Measurements from ENCODE around the gene SAMMSON. TPM values are rescaled to one million over a fixed set of nuclear protein-coding genes. Genes with fewer than 3 reads are reported as not detected.
A peak's percentile ranks its signal among the peaks of the same experiment; 100 is the strongest.

SAMMSON gene
- total RNA-seq, 1 donor, result not detected

- no peak overlapping the region for H3K4me3 ChIP-seq (ENCODE audit: low read depth, low read length)
- TF ChIP-seq CTCF (IDR thresholded peaks at IDR 0.05; ENCODE audit: insufficient read depth, low read length), result no peak
- DNase-seq (ENCODE audit: low read depth), result no peak
Measured at GRCh38 chr3:70076396-70076795, 76.9 kb downstream of the SAMMSON start.

GRCh38 chr3:70078778-70079177, 79.2 kb downstream of the SAMMSON start:
- no peak for TF ChIP-seq CTCF (IDR thresholded peaks at IDR 0.05; ENCODE audit: insufficient read depth, low read length)
- no peak overlapping the region for H3K4me3 ChIP-seq (ENCODE audit: low read depth, low read length)
- no peak for DNase-seq (ENCODE audit: low read depth)

- DNase-seq (ENCODE audit: low read depth), result no peak
- H3K4me3 ChIP-seq (ENCODE audit: low read depth, low read length), result no peak overlapping the region
Measured at GRCh38 chr3:70085613-70086012, 86.1 kb downstream of the SAMMSON start.

GRCh38 chr3:70086336-70086735, 86.8 kb downstream of the SAMMSON start:
- no peak for DNase-seq (ENCODE audit: low read depth)
- H3K4me3 ChIP-seq (ENCODE audit: low read depth, low read length), result no peak overlapping the region
- no peak for TF ChIP-seq CTCF (IDR thresholded peaks at IDR 0.05; ENCODE audit: insufficient read depth, low read length)

More at GRCh38 chr3:70085613-70086012, 86.1 kb downstream of the SAMMSON start:
- TF ChIP-seq CTCF (IDR thresholded peaks at IDR 0.05; ENCODE audit: insufficient read depth, low read length), result no peak

GRCh38 chr3:70090322-70090913, 90.9 kb downstream of the SAMMSON start:
- peak; percentile 78 for TF ChIP-seq CTCF (IDR thresholded peaks at IDR 0.05; ENCODE audit: insufficient read depth, low read length)
- no peak overlapping the region for H3K4me3 ChIP-seq (ENCODE audit: low read depth, low read length)
- DNase-seq (ENCODE audit: low read depth), result peak; percentile 49

- no peak for TF ChIP-seq CTCF (IDR thresholded peaks at IDR 0.05; ENCODE audit: insufficient read depth, low read length)
- DNase-seq (ENCODE audit: low read depth), result no peak
- H3K4me3 ChIP-seq (ENCODE audit: low read depth, low read length), result no peak overlapping the region
Measured at GRCh38 chr3:70094197-70094596, 94.7 kb downstream of the SAMMSON start.

- no peak for TF ChIP-seq CTCF (IDR thresholded peaks at IDR 0.05; ENCODE audit: insufficient read depth, low read length)
- DNase-seq (ENCODE audit: low read depth), result no peak
- H3K4me3 ChIP-seq (ENCODE audit: low read depth, low read length), result no peak overlapping the region
Measured at GRCh38 chr3:70095260-70095659, 95.7 kb downstream of the SAMMSON start.
